Measurements from ENCODE around the gene KIR2DL3. TPM values are rescaled to one million over a fixed set of nuclear protein-coding genes. Genes with fewer than 3 reads are reported as not detected.
"Not testable (repeated sequence)": the region's sequence is repeated elsewhere in the genome, so short reads cannot be mapped to it uniquely, and the experiment has no call there.

Gene KIR2DL3
- total RNA-seq, 1 donor from 2014 or later: not detected

DNA sequence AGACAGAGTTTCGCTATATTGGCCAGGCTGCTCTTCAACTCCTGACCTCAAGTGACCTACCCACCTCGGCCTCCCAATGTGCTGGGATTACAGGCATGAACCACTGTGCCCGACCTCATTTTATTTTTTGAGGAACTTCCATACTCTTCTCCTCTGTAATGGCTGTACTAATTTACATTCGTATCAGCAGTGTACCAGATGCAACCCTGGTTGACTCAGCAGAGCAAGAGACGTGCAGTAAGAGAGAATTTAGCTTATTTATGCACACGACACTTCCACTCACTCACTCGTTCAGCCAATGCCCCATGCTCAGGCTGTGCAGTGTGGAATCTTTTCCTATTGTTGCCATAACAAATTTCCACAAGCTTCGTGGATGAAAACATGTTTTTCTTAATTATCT is 7.1 kb upstream of the KIR2DL3 start:
- Mint-ChIP-seq H3K9me3 (peaks cover 34% of the 10 kb centered on the region), H3K36me3 (ENCODE audit: low read depth) (peaks cover 9% of the 10 kb centered on the region), H3K4me1 (no peaks in the 10 kb centered on the region), H3K27ac (ENCODE audit: unreplicated experiment) (no peak overlapping the region), H3K27me3 (ENCODE audit: low read depth) (no peaks in the 10 kb centered on the region), H3K4me3 (no peak overlapping the region)
- TF ChIP-seq, protein P1, sequence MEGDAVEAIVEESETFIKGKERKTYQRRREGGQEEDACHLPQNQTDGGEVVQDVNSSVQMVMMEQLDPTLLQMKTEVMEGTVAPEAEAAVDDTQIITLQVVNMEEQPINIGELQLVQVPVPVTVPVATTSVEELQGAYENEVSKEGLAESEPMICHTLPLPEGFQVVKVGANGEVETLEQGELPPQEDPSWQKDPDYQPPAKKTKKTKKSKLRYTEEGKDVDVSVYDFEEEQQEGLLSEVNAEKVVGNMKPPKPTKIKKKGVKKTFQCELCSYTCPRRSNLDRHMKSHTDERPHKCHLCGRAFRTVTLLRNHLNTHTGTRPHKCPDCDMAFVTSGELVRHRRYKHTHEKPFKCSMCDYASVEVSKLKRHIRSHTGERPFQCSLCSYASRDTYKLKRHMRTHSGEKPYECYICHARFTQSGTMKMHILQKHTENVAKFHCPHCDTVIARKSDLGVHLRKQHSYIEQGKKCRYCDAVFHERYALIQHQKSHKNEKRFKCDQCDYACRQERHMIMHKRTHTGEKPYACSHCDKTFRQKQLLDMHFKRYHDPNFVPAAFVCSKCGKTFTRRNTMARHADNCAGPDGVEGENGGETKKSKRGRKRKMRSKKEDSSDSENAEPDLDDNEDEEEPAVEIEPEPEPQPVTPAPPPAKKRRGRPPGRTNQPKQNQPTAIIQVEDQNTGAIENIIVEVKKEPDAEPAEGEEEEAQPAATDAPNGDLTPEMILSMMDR (conservative IDR thresholded peaks at IDR 0.05): no peak
- DNase-seq (ENCODE audit: low read depth, low spot score): no peak

DNA sequence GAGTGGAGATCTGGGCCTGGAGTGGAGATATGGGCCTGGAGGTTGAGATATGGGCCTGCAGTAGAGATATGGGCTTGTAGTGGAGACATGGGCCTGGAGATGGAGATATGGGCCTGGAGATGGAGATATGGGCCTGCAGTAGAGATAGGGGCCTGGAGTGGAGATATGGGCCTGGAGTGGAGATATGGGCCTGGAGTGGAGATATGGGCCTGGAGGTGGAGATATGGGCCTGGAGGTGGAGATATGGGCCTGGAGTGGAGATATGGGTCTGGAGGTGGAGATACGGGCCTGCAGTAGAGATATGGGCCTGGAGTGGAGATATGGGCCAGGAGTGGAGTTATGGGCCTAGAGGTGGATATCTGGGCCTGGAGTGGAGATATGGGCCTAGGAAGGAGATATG is 402 bp downstream of the KIR2DL3 start:
- Mint-ChIP-seq H3K9me3 (peaks cover 32% of the 10 kb centered on the region), H3K36me3 (ENCODE audit: low read depth) (peaks cover 13% of the 10 kb centered on the region), H3K27ac (ENCODE audit: unreplicated experiment) (no peak overlapping the region), H3K27me3 (ENCODE audit: low read depth) (no peaks in the 10 kb centered on the region), H3K4me1 (no peaks in the 10 kb centered on the region), H3K4me3 (no peak overlapping the region)
- TF ChIP-seq, protein P1 (conservative IDR thresholded peaks at IDR 0.05): no peak
- DNase-seq (ENCODE audit: low read depth, low spot score): no peak

DNA sequence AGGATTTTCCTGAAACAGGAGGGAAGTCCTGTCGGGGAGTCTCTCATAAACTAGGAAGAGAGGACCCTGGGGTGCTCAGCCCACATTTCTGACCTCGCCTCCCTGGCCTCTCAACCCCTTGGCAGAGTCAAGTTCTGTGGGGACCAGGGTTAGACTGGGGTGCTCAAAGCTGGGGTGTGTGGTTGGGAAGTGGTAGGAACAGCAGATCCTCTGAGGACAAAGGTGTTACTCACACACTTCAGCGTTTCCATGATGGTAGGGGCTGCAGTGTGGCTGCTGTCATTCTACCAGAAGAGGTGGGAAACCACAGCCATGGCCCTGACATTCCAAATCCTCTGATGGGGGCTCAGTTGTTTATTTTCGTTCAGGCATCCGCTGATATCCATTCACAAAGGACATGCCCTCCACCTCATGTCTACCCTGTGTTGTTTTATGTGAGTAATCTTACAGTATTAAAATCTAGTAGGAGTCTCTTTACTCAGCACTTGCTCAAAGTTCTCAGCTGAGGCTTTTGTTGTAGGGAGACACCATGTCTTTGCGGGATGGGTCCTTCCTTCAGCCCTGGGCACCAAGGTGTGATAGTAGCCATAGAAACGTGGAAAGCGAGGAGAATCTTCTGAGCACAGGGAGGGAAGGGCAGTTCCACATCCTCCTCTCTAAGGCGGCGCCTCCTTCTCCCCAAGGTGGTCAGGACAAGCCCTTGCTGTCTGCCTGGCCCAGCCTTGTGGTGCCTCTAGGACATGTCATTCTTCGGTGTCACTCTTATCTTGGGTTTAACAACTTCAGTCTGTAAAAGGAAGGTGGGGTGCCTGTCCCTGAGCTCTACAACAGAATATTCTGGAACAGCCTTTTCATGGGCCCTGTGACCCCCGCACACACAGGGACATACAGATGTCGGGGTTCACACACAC is 1.5 kb downstream of the KIR2DL3 start:
- TF ChIP-seq, protein P1 (conservative IDR thresholded peaks at IDR 0.05): no peak

DNA sequence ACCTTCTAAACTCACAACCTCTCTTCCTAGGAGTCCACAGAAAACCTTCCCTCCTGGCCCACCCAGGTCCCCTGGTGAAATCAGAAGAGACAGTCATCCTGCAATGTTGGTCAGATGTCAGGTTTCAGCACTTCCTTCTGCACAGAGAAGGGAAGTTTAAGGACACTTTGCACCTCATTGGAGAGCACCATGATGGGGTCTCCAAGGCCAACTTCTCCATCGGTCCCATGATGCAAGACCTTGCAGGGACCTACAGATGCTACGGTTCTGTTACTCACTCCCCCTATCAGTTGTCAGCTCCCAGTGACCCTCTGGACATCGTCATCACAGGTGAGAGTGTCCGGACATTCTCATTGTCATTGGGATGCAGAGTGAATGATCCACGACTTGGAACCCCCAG is 3.6 kb downstream of the KIR2DL3 start:
- not testable (repeated sequence) for H3K27ac Mint-ChIP-seq (ENCODE audit: unreplicated experiment); H3K36me3 Mint-ChIP-seq (ENCODE audit: low read depth); H3K4me1 Mint-ChIP-seq; DNase-seq (ENCODE audit: low read depth, low spot score); H3K27me3 Mint-ChIP-seq (ENCODE audit: low read depth); H3K4me3 Mint-ChIP-seq
- H3K9me3 Mint-ChIP-seq: peaks cover 21% of the 10 kb centered on the region

More for the DNA sequence above, 1.5 kb downstream of the KIR2DL3 start:
- DNase-seq (ENCODE audit: low read depth, low spot score): no peak
- no peak overlapping the region for H3K27ac Mint-ChIP-seq (ENCODE audit: unreplicated experiment)
- H3K9me3 Mint-ChIP-seq: peaks cover 31% of the 10 kb centered on the region
- no peaks in the 10 kb centered on the region for H3K27me3 Mint-ChIP-seq (ENCODE audit: low read depth)
- peaks cover 13% of the 10 kb centered on the region for H3K36me3 Mint-ChIP-seq (ENCODE audit: low read depth)
- H3K4me1 Mint-ChIP-seq: no peaks in the 10 kb centered on the region
- H3K4me3 Mint-ChIP-seq: no peak overlapping the region

DNA sequence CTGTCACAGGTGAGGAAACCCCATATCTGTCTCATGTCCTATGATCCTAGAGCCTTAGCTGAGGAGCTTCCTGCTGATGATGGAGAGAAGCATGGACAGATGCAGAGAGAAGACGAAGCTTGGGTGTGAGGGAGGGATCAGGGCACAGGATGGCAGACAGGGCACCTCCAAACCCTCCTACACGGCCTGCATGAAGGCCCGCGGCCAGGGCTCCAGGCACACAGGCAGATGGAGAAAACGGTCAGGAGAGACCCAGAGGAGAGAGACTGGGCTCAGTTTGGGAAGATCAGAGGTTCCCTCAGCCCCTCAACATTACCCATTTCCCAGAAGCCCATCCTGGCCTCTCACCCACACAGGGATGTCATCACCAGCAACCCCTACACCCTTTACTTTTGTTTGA is 5.8 kb downstream of the KIR2DL3 start:
- H3K36me3 Mint-ChIP-seq (ENCODE audit: low read depth); H3K27me3 Mint-ChIP-seq (ENCODE audit: low read depth); H3K27ac Mint-ChIP-seq (ENCODE audit: unreplicated experiment); DNase-seq (ENCODE audit: low read depth, low spot score); H3K4me3 Mint-ChIP-seq; H3K4me1 Mint-ChIP-seq: not testable (repeated sequence)
- peaks cover 14% of the 10 kb centered on the region for H3K9me3 Mint-ChIP-seq

DNA sequence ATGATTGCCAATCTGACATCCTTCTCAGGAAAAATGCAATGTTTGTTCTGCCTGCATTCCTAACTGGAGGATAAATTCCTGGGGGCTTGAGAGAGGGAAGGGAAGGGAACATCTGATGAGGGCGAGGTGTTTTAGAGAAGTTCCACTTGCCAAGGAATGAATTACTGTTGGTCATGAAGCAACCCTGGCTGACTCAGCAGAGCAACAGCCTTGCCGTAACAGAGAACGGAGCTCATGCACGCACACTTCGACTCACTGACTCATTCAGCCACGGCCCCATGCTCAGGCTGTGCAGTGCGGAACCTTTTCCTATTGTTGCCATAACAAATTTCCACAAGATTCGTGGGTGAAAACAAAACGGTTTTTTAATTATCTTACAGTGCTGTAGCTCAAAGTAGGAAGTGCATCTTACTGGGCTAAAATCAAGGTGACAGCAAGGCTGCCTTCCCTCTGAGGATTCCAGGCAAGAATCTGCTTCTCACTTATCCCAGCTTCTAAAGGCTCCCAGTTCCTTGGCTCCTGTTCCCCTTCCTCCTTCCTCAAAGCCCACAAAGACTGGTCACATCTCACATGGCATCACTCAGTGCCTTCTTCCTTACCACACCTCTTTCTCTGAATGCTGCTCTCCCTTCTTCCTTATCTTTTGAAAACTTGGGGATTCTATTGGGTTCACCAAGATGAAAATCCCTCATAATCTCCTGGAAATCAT is 9.5 kb downstream of the KIR2DL3 start:
- H3K27ac Mint-ChIP-seq (ENCODE audit: unreplicated experiment); H3K27me3 Mint-ChIP-seq (ENCODE audit: low read depth); H3K36me3 Mint-ChIP-seq (ENCODE audit: low read depth); H3K4me1 Mint-ChIP-seq; H3K4me3 Mint-ChIP-seq; DNase-seq (ENCODE audit: low read depth, low spot score): not testable (repeated sequence)
- H3K9me3 Mint-ChIP-seq: peaks cover 12% of the 10 kb centered on the region

DNA sequence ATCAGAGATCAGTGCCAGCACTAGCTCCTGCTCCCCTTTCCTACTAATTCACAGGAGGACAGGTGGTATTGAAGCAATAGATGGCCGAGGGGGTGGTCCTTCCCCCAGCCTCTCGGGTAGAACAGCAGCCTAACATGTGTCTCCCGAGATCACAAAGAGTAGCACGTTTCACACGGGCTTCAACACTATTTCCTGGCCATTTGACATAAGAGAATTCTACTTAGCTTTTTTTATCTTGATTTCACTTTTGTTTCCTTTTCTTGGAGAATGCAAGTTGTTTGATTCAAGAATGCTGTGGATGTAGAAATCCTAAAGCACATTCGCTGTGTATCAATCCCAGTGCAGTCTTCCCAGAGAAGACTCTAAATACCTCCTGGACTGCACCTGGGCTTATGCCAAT is 12.0 kb downstream of the KIR2DL3 start:
- H3K4me3 Mint-ChIP-seq; H3K27ac Mint-ChIP-seq (ENCODE audit: unreplicated experiment); H3K36me3 Mint-ChIP-seq (ENCODE audit: low read depth); H3K4me1 Mint-ChIP-seq; DNase-seq (ENCODE audit: low read depth, low spot score); H3K27me3 Mint-ChIP-seq (ENCODE audit: low read depth): not testable (repeated sequence)
- peaks cover 14% of the 10 kb centered on the region for H3K9me3 Mint-ChIP-seq

DNA sequence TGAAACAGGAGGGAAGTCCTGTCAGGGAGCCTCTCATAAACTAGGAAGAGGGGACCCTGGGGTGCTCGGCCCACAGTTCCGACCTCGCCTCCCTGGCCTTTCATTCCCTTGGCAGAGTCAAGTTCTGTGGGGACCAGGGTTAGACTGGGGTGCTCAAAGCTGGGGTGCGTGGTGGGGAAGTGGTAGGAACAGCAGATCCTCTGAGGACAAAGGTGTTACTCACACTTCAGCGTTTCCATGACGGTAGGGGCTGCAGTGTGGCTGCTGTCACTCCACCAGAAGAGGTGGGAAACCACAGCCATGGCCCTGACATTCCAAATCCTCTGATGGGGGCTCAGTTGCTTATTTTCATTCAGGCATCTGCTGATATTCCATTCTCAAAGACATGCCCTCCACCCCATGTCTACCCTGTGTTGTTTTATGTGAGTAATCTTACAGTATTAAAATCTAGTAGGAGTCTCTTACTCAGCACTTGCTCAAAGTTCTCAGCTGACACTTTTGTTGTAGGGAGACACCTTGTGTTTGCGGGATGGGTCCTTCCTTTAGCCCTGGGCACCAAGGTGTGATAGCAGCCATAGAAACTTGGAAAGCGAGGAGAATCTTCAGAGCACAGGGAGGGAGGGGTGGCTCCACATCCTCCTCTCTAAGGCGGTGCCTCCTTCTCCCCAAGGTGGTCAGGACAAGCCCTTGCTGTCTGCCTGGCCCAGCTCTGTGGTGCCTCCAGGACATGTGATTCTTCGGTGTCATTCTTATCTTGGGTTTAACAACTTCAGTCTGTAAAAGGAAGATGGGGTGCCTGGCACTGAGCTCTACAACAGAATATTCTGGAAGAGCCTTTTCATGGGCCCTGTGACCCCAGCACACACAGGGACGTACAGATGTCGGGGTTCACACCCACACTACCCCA is 18.1 kb downstream of the KIR2DL3 start:
- H3K4me1 Mint-ChIP-seq; H3K27me3 Mint-ChIP-seq (ENCODE audit: low read depth); DNase-seq (ENCODE audit: low read depth, low spot score); H3K4me3 Mint-ChIP-seq; H3K27ac Mint-ChIP-seq (ENCODE audit: unreplicated experiment): not testable (repeated sequence)
- Mint-ChIP-seq H3K36me3 (ENCODE audit: low read depth) (peaks cover 12% of the 10 kb centered on the region), H3K9me3 (peaks cover 24% of the 10 kb centered on the region)

DNA sequence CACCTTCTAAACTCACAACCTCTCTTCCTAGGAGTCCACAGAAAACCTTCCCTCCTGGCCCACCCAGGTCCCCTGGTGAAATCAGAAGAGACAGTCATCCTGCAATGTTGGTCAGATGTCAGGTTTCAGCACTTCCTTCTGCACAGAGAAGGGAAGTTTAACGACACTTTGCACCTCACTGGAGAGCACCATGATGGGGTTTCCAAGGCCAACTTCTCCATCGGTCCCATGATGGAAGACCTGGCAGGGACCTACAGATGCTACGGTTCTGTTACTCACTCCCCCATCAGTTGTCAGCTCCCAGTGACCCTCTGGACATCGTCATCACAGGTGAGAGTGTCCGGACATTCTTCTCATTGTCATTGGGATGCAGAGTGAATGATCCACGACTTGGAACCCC is 20.3 kb downstream of the KIR2DL3 start:
- H3K4me1 Mint-ChIP-seq; H3K27me3 Mint-ChIP-seq (ENCODE audit: low read depth); H3K27ac Mint-ChIP-seq (ENCODE audit: unreplicated experiment); DNase-seq (ENCODE audit: low read depth, low spot score); H3K4me3 Mint-ChIP-seq: not testable (repeated sequence)
- H3K9me3 Mint-ChIP-seq: peaks cover 25% of the 10 kb centered on the region
- peaks cover 12% of the 10 kb centered on the region for H3K36me3 Mint-ChIP-seq (ENCODE audit: low read depth)

DNA sequence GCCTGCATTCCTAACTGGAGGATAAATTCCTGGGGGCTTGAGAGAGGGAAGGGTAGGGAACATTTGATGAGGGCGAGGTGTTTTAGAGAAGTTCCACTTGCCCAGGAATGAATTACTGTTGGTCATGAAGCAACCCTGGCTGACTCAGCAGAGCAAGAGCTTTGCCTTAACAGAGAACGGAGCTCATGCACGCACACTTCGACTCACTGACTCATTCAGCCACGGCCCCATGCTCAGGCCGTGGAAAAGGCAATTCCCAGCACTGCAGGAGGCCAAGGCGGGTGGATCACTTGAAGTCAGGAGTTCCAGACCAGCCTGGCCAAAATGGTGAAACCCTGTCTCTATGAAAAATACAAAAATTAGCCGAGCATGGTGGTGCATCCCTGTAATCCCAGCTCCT is 25.9 kb downstream of the KIR2DL3 start:
- peaks cover 14% of the 10 kb centered on the region for H3K36me3 Mint-ChIP-seq (ENCODE audit: low read depth)
- not testable (repeated sequence) for H3K4me1 Mint-ChIP-seq; H3K27ac Mint-ChIP-seq (ENCODE audit: unreplicated experiment); H3K4me3 Mint-ChIP-seq; H3K27me3 Mint-ChIP-seq (ENCODE audit: low read depth); DNase-seq (ENCODE audit: low read depth, low spot score)
- H3K9me3 Mint-ChIP-seq: peaks cover 22% of the 10 kb centered on the region

Measured in neural crest cell (in vitro differentiated cells).